M059J (cell line): ENCODE data around the gene TBX15. TPM values are rescaled to one million over a fixed set of nuclear protein-coding genes. Genes with fewer than 3 reads are reported as not detected.
A peak's percentile ranks its signal among the peaks of the same experiment; 100 is the strongest.
"Not testable (repeated sequence)": the region's sequence is repeated elsewhere in the genome, so short reads cannot be mapped to it uniquely, and the experiment has no call there.

ENCODE experiments used
- DNase-seq: peaks from one replicate; pipeline ENCODE4 v3.0.0-alpha.2; 2012; ENCODE audit warnings: low read depth
- total RNA-seq: library from RNA; depleted of rRNA; stranded (reverse); fragments of >200 nt; shearing (Covaris generic); gene quantifications from 2 replicates; pipeline ENCODE4 v1.2.3, GENCODE V29; 2014

Gene TBX15
- total RNA-seq, 1 experiment from 2014 or later = 2.9 TPM

GRCh38 chr1:118960026-118960561 lies 28.0 kb downstream of the TBX15 start:
- peak; percentile 81 for DNase-seq

- DNase-seq = no peak
These were observed 29.1 kb downstream of the TBX15 start for GRCh38 chr1:118958937-118959631.

DNA sequence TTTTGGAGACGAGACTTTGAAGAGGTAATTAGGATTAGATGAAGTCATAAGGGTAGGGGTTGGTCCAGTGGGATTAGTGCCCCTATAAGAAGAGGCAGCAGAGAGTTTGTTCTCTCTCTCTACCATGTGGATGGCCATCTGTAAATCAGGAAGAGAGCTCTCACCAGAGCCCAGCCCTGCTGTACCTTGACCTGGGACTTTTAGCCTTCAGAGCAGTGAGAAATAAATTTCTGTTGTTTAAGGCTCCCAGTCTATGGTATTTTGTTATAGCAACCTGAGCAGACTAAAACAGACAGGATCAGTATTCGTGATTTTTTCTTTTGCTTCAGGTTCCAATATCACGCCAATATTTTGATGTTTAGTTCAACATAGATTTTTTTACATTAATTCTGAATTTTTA lies 30.0 kb downstream of the TBX15 start:
- no peak for DNase-seq

DNA sequence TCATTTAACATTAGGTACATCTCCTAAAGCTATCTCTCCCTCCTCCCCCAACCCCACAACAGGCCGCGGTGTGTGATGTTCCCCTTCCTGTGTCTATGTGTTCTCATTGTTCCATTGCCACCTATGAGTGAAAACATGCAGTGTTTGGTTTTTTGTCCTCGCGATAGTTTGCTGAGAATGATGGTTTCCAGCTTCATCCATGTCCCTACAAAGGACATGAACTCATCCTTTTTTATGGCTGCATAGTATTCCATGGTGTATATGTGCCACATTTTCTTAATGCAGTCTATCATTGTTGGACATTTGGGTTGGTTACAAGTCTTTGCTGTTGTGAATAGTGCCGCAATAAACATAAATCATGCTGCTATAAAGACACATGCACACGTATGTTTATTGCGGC lies 30.6 kb downstream of the TBX15 start:
- not testable (repeated sequence) for DNase-seq

DNA sequence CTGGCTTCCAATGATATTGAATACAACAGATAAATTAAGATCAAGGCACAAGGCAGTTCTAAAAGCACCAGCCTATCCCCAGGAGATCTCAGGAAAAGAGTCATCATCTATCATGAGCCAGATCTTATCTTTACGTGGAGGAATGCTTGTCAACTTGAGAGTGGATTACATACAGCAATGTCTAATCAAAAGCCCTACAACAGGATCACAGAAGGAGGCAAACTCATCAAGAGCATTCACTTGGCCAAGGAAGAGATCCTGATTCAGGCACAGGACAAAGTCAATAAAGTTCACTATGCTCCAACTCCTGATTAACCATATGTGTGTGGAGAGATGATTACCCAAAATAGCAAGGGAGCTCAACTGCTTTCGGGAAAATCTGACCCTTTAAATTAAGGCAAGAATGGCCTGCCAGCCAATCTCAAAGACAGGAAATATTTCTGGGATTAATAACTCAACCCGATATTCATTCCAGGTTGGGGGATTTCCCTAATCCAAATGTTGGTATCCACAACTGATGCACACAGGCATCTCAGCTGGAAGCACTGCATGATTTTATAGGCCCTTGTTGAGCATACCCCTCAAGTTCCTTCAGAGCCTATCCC lies 33.7 kb downstream of the TBX15 start:
- DNase-seq = peak; percentile 48

DNA sequence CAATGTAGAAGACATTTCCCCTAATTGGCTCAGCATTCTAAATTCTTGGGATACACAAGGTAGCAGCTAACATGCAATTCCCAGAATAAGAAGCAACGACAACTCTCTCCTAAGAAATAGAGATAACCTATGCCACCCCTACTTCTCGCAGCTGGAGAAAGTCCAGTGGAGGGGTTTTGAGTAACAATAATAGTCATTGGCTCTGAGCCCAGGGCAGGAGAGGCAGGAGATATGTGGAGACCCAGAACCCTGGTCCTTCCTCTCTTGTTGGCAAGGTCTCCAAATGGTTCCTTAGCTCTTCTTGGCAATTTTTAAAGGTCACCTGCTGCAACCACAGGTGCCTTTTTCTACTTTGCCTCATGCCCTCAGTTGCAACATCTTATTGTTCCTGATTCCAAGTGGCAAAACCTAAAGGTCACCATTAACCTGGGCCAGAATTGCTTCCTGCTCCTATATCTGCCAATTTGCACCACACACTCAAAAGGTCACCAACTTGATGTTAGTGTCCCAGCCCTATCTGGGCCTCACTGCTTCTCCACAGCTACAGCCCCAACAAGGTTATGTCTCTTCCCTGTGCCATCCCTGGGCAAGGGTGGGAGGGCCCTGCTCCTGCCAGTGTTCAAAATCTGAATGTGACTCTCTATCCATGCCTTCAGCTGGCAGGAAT lies 36.7 kb downstream of the TBX15 start:
- DNase-seq = no peak

GRCh38 chr1:118949315-118949714 lies 38.8 kb downstream of the TBX15 start:
- DNase-seq = peak; percentile 76

DNA sequence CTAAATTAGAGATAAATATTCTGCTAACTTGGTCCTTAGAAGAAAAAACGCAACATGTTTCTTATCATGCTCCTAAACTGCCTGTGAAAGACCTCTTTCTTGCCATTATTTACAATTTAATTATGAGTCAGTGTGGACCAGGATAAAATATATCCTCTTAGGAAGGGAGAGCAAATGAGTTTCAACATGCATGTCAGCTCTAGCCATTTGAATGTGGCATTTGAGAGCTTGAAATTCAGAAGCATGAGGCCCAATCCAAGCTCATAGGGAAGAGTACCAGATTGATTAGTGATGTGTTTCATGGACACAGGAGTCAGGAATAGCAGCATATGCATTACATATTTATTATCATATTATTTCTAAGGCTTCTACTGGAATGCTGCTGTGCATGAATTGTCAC lies 39.3 kb downstream of the TBX15 start:
- peak; percentile 34 for DNase-seq

DNA sequence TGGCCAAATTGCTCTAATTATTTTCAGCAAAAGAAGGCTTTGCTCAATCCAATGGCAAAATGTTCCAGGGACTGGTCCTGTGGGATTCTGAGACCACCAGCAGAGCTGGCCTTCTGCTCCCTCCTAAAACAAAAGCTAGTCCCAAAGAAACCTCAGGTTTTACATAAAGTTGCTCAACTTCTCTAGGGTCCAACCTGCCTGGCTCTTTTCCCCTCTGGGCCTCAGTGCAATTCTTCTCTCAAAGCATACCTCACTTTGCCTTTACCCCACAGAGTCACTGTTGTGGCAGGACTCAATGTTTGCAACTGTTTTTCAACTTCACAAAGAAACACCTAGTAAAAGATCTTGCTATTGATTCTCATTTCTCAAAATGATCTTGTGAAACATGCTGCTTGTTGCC lies 39.8 kb downstream of the TBX15 start:
- DNase-seq = peak; percentile 22

DNA sequence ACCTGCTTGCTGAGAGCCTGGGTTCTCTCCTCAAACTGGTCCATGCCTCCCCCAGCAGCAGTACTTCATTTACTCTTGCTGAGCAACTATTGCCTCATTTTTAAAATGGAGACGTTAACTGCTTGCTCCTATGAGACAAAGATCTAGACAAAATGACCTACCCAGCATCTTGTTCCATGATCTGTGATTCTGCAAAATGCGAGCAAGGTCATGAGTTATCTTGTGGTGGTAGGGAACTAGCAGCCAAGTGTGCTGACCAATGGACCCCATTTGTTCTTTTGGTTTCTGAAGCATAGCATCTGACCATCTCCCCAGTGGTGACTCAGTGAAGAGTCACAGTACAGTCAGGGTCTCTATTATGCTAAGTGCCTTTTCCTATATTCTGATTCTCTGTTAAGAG lies 40.4 kb downstream of the TBX15 start:
- peak; percentile 92 for DNase-seq

- DNase-seq = peak; percentile 23
These were observed 41.0 kb downstream of the TBX15 start for GRCh38 chr1:118947003-118947765.

DNA sequence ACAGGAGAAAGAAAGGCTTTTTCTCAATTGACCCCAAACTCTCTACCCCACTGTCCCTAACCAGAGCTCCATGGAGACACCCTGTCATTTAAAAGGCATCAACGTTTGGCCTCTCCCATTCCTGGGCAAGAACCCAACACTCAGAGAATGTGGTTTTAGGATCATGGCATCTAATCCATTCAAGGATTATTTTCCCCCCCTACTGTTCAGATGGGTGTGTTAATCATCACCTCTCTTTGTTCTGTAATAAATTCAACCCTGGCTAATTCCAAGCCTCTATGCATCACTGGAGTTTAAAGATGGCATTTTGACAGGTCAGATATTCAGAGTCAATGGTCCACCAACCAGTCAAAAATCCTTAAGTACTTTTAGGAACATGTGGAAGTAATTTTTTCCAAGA lies 42.7 kb downstream of the TBX15 start:
- DNase-seq = peak; percentile 87

GRCh38 chr1:118944546-118944945 lies 43.6 kb downstream of the TBX15 start:
- DNase-seq = no peak

DNA sequence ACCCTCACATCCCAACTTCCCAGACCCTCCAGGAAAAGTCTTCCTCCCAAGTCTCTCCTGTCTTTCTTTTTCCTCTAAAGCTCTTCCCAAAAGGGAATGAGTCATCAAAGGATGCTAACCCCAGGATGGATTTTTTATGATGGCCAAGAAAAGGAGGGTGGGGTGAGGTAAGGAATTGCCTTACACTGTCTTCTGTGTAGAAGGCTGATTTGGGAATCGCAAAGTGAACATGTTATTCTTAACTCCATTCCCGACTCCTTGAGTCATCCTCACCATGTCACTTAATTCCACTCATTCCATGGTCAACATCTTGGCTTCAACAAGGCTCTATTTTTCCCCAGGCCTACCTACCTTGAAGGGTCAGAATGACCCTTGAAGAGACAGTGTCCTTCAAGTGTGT lies 44.0 kb downstream of the TBX15 start:
- peak; percentile 68 for DNase-seq

DNA sequence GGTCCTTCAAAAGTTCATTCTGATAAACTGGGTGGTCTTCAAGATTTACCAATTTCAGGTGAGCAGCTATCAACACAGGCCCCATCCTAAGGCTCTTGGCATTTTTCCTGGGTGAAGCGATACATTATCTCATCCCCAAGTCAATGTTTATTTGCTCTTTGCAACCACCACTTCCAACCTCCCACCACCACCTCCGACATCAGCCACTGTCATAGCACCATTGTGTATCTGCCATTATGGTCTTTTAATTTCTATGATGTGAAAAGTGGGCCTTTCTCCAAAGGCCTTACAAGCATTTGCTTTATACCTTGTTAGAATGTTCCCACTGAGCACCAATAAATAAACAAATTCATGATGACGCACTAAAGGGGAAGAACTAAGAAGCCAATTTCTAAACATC lies 47.2 kb downstream of the TBX15 start:
- DNase-seq = no peak

DNA sequence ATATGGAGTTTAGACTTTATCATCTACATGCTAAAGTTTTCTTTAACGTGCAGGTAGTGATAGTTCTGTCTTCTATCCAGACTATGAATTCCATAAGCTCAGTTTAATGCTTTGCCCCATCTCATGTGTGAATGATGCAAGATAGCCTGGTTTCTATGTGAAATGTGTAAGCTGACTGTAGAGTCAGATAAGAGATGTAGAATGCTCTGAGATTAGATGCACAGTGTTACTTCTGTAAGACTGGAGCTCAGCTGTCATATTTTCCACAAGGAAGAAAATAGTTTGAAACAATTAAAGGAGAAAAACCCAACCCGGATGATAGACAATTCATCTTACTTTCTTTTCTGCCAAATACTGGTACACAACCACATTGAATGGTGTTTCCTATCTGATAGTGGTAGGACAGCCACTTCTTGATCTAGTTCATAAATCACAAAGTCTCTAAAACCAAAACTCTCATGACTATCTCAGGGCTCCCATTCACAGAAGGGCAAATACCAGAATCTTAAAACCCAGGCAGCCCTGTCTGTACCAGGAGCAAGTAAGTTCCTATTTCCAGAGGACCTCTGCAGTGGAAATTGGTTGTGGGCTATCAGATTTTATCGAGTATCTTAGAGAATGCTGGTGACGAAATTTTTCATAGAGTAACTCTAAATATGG lies 50.6 kb downstream of the TBX15 start:
- DNase-seq = no peak

- no peak for DNase-seq
These were observed 53.4 kb downstream of the TBX15 start for GRCh38 chr1:118934706-118935105.

DNA sequence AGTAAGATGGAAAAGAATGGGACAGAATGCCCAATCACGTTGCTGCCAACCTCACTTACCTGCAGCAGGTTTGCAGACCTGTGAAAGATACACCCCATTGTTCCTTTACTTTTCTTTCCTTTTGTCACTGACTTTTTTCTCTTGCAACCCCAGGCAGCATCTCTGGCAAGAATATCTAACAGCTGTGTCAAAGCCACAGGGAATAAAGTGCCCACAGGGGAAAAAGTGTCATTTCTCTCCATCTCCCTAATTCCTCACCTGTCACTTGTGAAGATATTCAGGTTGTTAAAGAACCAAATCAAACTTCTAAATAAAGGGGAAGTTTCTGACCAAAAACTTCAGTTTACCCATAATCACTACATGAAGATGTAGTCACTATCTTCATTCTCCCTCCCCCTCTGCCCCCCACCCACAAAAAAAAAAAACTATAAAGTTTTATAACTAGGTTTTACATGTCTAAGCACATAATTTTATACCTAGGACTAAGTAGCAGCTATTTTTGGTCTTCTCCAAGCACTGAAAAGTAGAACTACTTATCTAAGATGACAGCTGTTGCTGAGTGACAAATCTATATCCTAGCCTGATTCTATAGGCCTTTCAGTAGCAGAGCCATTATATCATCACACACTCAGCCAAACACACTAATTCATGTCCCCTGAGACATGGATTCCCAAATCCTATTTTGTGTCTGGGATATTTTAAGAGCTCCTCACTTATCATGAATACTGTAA lies 54.9 kb downstream of the TBX15 start:
- no peak for DNase-seq

GRCh38 chr1:118931876-118932275 lies 56.3 kb downstream of the TBX15 start:
- DNase-seq = no peak

DNA sequence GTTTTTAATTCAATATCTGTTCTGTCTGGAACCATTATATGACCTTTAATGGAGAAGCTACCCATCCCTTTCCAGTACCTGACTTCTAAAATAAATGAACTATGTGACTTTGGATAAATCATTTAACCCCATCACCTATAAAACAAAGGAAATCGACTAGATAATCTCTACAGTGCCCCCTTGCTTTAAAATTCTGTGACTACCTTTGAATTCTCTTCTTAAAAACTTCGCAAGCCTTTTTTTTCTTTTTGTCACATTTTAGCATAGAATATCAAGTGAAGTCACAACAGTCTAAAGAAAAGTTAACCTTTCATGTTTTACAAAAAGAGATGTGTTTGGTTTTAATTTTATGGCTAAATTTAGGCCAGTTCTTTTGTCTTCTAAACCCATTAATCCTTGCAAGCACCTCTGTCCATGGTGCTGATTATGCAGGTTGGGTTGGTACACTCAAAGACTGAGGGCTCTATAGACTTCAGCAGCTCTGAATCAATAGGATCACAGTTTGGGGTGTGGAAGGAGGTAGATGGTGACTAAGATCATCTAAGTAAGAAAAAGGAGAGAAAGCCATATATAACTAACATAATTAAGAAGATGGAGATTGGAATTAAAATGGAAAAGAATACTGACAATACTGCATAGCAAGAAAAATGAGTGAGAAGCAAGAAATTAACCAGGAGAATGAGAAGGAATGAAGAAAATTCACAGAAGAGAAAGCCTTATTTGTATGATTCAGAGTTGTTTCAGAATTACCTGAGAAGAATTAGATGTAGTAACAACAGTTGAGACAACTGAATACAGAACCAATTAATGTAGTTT lies 59.2 kb downstream of the TBX15 start:
- peak; percentile 45 for DNase-seq
